Loucy (cell line): ENCODE data around the gene RIT2.

Source experiments
- H2AFZ ChIP-seq: fragments of 200-600 bp; sonication (generic); 2 replicates; pipeline ENCODE4 v1.6.0; 2016; ENCODE audit warnings: antibody characterized with exemption, mild to moderate bottlenecking, low read length, moderate library complexity
- H3F3A ChIP-seq: fragments of 200-600 bp; 2 replicates; pipeline ENCODE4 v1.6.0; 2016; ENCODE audit warnings: antibody characterized with exemption, low read depth, mild to moderate bottlenecking
- H3K27me3 ChIP-seq: fragments of 200-600 bp; sonication (generic); 2 replicates; pipeline ENCODE4 v1.6.1; 2014; ENCODE audit warnings: low read length, mild to moderate bottlenecking; ENCODE audit not compliant: insufficient read depth, poor library complexity, severe bottlenecking
- H3K36me3 ChIP-seq: fragments of 200-600 bp; sonication (generic); 2 replicates; pipeline ENCODE4 v1.6.1; 2016; ENCODE audit warnings: low read length; ENCODE audit not compliant: insufficient read depth
- H3K4me1 ChIP-seq: fragments of 200-600 bp; sonication (generic); 2 replicates; pipeline ENCODE4 v1.5.1; 2014; ENCODE audit warnings: low read length, mild to moderate bottlenecking; ENCODE audit not compliant: insufficient read depth, poor library complexity, severe bottlenecking
- H3K4me2 ChIP-seq: fragments of 200-600 bp; sonication (generic); 2 replicates; pipeline ENCODE4 v1.6.0; 2014; ENCODE audit warnings: antibody characterized with exemption, low read length, low read depth, mild to moderate bottlenecking; ENCODE audit not compliant: poor library complexity, severe bottlenecking
- H3K4me3 ChIP-seq: fragments of 200-600 bp; sonication (generic); 2 replicates; pipeline ENCODE4 v1.5.1; 2014; ENCODE audit warnings: low read length, mild to moderate bottlenecking, mixed read lengths; ENCODE audit not compliant: poor library complexity, severe bottlenecking
- H3K79me2 ChIP-seq: fragments of 200-600 bp; sonication (generic); 2 replicates; pipeline ENCODE4 v1.6.1; 2014; ENCODE audit warnings: low read length; ENCODE audit not compliant: insufficient read depth
- H3K9ac ChIP-seq: fragments of 200-600 bp; sonication (generic); 2 replicates; pipeline ENCODE4 v1.6.0; 2014; ENCODE audit warnings: mild to moderate bottlenecking, low read depth, low read length, moderate library complexity; ENCODE audit not compliant: poor library complexity, severe bottlenecking
- H3K9me2 ChIP-seq: fragments of 200-600 bp; sonication (generic); replicated peaks from 2 replicates; pipeline ENCODE4 v1.6.1; 2016; ENCODE audit warnings: low read depth, low read length, mixed read lengths
- H3K9me3 ChIP-seq: fragments of 200-600 bp; sonication (generic); 2 replicates; pipeline ENCODE4 v1.6.1; 2014; ENCODE audit warnings: mild to moderate bottlenecking, antibody characterized with exemption, low read length, low read depth; ENCODE audit not compliant: insufficient read depth
- H4K20me1 ChIP-seq: fragments of 200-600 bp; sonication (generic); 2 replicates; pipeline ENCODE4 v1.6.0; 2014; ENCODE audit warnings: antibody characterized with exemption, low read length, mild to moderate bottlenecking; ENCODE audit not compliant: insufficient read depth, poor library complexity, severe bottlenecking
- CTCF ChIP-seq: fragments of 200-600 bp; sonication (generic); conservative IDR thresholded peaks from 2 replicates; pipeline ENCODE4 v1.5.1; 2014; ENCODE audit warnings: mild to moderate bottlenecking, antibody characterized with exemption, low read length
- EZH2phosphoT487 ChIP-seq: fragments of 200-600 bp; IDR thresholded peaks from 2 replicates; pipeline ENCODE4 v1.6.1; 2018; ENCODE audit warnings: antibody characterized with exemption, mild to moderate bottlenecking, moderate library complexity, borderline replicate concordance

RIT2 gene

GRCh38 chr18:42854558-42854957, 260.9 kb downstream of the RIT2 start:
- no peak overlapping the region for H3K9ac ChIP-seq
- no peaks in the 10 kb centered on the region for H3K4me1 ChIP-seq
- H3K4me3 ChIP-seq: no peak overlapping the region
- H2AFZ ChIP-seq: no peak overlapping the region
- H4K20me1 ChIP-seq: no peaks in the 10 kb centered on the region
- no peaks in the 10 kb centered on the region for H3K27me3 ChIP-seq
- H3K9me2 ChIP-seq: no peaks in the 10 kb centered on the region
- H3K36me3 ChIP-seq: no peaks in the 10 kb centered on the region
- no peaks in the 10 kb centered on the region for H3K79me2 ChIP-seq
- H3K4me2 ChIP-seq: no peak overlapping the region
- no peaks in the 10 kb centered on the region for H3F3A ChIP-seq
- no peaks in the 10 kb centered on the region for H3K9me3 ChIP-seq
- TF ChIP-seq CTCF: no peak
- no peak for TF ChIP-seq EZH2phosphoT487

- Histone ChIP-seq H3K4me2 (no peak overlapping the region), H3F3A (no peaks in the 10 kb centered on the region), H3K27me3 (no peaks in the 10 kb centered on the region), H3K79me2 (no peaks in the 10 kb centered on the region), H3K36me3 (no peaks in the 10 kb centered on the region), H2AFZ (no peak overlapping the region), H3K9me3 (no peaks in the 10 kb centered on the region), H4K20me1 (no peaks in the 10 kb centered on the region), H3K9me2 (no peaks in the 10 kb centered on the region), H3K4me3 (no peak overlapping the region), H3K4me1 (no peaks in the 10 kb centered on the region), H3K9ac (no peak overlapping the region)
- TF ChIP-seq CTCF (no peak), EZH2phosphoT487 (no peak)
These were observed 265.1 kb downstream of the RIT2 start for GRCh38 chr18:42850174-42851083.

GRCh38 chr18:42839408-42839807, 276.1 kb downstream of the RIT2 start:
- no peak for TF ChIP-seq CTCF
- no peak for TF ChIP-seq EZH2phosphoT487
- H3K4me3 ChIP-seq: no peak overlapping the region
- H4K20me1 ChIP-seq: no peaks in the 10 kb centered on the region
- no peak overlapping the region for H2AFZ ChIP-seq
- H3K4me2 ChIP-seq: no peak overlapping the region
- H3K9me3 ChIP-seq: no peaks in the 10 kb centered on the region
- no peaks in the 10 kb centered on the region for H3K9me2 ChIP-seq
- H3K36me3 ChIP-seq: no peaks in the 10 kb centered on the region
- no peaks in the 10 kb centered on the region for H3F3A ChIP-seq
- H3K9ac ChIP-seq: no peak overlapping the region
- H3K27me3 ChIP-seq: no peaks in the 10 kb centered on the region
- H3K4me1 ChIP-seq: no peaks in the 10 kb centered on the region
- H3K79me2 ChIP-seq: no peaks in the 10 kb centered on the region
